Central memory CD4-positive, alpha-beta T cell (primary cell): ENCODE results near the gene SBNO1.
"Not testable (repeated sequence)": the region's sequence is repeated elsewhere in the genome, so short reads cannot be mapped to it uniquely, and the experiment has no call there.

ENCODE experiments used
- DNase-seq: peaks from one replicate; pipeline ENCODE4 v3.0.0; 2022
- total RNA-seq, 3 experiments: gene quantifications; one replicate each; lab custom pipeline; 2026; lab: John Stamatoyannopoulos, UW

SBNO1 gene
- 159 to 228 (median 205) reads per million in 3 experiments for total RNA-seq

DNA sequence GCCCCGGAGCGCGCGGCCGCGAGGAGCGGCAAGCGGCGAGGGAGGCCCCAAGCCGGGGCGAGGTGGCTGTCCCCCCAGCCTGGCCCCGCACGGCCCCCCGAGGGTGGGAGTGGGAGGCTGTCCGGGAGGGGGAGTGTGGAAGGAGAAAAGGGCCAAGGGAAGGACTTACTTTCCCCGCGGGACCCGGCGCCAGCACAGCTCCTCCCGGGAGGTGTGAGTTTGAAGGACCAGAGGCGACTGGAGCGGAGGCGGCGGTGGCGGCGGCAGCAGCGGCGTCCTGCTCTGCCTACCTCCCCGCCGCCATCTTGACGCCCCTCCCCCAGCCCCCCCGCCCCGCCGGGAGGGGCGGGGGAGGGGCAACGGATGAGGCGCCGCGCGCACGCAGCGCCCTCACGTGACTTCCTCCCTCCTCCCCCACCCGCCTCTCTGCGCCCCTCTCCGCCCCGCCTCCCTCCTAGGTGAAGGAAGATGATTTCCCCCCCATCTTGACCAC, at the start of gene SBNO1:
TSS of gene SBNO1 (minus strand) at position 316 of the 493 bp plus-strand sequence. CDS start 14,406 bp downstream, outside the sequence.
- DNase-seq = peak; percentile 91

DNA sequence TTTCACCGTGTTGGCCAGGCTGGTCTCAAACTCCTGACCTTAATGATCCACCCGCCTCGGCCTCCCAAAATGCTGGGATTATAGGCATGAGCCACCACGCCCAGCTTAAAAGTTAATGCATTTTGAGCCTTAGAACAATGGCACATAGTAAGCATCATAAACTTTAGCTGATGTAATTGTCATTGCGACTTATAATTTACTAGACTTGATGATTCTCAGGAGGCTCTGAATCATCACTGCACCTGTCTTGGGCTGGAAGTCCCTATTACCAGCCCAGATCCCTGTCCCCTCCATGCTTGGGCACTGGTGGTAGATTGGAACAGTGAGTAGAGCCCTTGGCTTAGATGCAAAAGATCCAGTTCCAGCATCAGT, 45.4 kb upstream of the SBNO1 start:
- no peak for DNase-seq

DNA sequence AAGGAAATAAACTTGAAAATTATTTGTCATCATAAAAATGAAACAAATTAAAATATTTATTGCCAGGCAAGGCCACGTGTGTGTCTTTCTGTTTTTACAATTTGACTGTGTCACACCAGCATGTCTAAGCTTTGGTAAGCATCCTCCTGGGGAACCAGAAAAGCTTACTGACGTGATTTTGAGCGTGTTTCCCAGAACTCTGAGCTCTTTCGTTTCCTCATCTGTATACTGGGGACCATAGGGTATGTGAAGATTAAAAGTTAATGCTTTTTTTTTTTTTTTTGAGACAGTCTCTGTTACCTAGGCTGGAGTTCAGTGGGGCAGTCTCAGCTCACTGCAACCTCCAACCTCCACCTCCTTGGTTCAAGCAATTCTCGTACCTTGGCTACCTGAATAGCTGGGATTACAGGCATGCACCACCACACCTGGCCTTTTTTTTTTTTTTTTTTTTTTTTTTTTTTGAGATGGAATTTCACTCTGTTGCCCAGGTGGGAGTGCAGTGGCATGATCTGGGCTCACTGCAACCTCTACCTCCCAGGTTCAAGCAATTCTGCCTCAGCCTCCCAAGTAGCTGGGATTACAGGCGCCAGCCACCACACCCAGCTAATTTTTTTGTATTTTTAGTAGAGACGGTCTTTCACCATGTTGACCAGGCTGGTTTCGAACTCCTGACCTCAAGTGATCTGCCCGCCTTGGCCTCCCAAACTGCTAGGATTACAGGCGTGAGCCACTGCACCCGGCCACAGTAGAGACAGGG, 44.8 kb upstream of the SBNO1 start:
- DNase-seq = not testable (repeated sequence)

DNA sequence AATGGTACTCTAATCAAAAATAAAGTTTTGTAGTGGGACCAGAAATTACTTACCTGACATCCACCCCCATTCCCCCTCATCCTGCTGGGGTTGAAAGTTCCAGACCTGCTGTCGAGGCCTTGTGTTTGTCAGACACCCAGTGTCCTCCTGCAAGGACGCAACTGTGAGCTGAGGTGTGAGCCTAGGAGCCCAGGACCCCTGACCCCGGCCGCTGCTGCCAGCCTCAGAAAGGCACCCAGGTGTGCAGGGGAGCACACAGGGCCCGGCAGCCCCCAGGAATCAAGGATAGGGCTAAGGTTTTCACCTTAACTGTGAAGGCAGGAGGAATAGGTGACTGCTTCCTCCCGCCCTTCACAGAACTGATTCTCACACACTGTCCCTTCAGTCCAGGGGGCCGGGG, 44.0 kb upstream of the SBNO1 start:
- not testable (repeated sequence) for DNase-seq

DNA sequence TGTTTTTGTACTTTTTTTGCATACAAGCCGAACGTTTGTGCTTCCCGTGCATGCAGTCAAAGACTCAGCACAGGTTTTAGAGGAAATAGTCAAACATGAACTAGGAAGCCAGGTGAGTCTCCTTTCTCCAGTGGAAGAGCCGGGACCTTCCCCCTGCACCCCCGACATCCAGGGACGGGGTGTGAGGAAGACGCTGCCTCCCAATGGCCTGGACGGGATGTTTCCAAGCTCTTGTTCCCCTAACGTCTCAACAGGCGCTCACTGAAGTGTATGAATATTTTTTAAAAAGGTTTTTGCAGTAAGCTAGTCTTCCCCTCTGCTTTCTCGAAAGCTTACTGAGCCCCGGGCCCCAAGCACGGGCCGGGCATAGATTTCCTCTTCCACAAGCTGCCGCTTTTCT, 43.3 kb upstream of the SBNO1 start:
- not testable (repeated sequence) for DNase-seq

DNA sequence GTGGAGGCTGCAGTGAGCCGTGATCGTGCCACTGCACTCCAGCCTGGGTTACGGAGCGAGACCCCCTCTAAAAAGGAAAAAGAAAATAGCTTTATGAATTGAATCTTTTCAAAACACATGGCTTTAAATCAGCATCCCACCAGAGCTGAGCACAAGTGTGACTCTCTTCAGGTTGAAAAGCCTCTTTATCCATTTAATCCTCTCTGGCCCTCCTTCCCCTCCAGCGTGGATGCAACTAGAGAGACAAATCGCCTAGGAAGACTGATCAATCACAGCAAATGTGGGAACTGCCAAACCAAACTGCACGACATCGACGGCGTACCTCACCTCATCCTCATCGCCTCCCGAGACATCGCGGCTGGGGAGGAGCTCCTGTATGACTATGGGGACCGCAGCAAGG, 42.6 kb upstream of the SBNO1 start:
- DNase-seq = not testable (repeated sequence)

DNA sequence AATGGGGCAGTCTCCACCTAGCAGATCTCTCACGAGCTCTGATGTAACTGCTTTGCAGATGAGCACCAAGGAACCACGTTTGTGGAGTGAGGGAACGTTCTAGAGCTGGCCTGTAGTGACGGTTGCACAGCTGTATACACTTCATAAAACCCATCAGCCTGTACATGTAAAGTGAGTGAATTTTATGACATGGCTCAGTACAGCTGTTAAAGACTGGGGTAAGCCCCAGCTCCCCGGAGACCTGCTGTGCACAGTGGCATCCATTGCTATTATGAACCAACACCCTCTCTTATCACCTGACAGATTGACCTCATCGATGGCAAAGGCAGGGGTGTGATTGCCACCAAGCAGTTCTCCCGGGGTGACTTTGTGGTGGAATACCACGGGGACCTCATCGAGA, 39.9 kb upstream of the SBNO1 start:
- no peak for DNase-seq

DNA sequence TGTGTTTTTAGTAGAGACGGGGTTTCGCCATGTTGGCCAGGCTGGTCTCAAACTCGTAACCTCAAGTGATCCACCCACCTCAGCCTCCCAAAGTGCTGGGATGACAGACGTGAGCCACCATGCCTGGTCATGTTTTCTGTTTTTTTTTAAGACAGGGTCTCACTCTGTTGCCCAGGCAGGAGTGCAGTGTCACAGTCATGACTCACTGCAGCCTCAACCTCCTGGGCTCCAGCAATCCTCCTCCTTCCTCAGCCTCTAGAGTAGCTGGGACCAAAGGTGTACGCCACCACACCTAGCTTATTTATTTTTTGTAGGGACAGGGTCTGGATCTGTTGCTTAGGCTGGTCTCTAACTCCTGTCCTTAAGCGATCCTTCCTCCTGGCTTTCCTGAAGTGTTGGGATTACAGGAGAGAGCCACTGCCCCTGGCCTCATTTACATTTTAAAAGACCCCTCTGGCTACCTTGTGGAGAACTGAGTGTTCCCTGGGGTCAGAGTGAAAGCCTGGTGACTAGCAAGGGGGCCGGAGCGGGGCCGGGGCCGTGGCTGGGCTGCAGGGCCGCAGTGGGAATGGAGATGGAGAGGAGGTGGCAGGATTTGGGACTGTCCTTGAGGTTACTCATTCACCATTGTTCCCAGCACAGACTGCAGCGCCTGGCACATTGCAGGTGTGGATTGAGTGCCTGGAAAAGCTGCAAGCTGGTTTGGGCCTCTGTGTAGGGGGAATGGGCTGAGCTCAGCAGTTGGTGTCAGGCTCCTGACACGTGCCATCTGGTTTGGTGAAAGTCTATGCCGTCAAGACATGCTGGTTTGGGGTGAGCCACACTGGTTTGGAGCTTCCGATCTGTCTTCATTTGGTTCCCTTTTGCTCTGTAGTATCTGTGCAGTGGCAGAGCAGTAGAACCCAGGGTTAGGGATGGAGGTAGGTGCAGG, 37.4 kb upstream of the SBNO1 start:
- no peak for DNase-seq

DNA sequence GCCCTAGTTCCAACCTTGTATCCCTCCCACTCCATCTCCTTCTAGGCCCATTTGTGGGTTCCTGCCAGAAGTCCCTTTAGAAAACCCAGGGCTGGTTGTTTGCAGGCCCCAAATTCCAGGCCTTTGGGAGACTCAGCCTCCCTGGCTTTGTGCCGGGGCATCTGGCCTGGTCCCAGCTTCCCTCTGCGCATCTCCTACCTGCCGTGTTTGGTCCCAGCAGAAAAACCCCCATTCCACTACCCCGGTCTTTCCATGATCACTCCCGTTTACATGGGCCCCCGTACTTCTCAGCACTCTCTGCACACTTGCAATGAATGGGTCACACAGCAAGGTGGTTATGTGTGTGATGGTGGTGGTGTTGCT, 34.6 kb upstream of the SBNO1 start:
- DNase-seq = no peak

DNA sequence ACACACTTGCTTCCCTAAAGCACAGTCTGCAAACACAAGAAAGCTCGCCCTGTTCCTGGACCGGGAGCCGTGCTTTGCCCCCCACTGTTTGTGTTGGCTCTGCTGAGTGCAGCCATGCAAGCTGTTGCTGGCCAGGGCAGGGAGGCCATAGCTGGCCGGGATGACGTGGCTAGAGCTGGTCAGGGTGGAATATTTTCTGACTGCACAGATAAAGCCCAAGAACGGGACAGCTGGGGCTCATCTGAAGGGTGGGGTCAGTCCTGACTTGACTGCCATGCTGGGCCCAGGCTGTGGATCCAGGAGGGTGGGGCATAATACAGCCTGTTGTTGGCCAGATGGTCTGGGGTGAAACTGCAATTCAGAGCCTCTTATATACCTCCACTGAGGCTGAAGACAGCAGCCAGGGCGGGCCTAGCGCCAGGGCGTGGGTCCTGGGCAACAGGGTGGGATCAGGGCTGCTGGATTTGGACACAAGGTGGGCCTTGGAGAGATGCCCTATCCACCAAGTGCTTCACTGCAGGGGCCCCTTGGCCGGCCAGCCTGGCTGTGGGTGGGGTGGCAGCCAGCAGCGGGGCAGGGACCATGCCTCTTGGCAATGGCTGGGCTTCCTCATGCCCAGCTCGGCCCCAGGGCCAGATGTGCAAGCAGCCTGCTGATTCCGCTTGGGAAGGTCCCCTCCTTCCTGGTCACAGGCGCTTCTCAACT, 34.1 kb upstream of the SBNO1 start:
- DNase-seq = no peak

DNA sequence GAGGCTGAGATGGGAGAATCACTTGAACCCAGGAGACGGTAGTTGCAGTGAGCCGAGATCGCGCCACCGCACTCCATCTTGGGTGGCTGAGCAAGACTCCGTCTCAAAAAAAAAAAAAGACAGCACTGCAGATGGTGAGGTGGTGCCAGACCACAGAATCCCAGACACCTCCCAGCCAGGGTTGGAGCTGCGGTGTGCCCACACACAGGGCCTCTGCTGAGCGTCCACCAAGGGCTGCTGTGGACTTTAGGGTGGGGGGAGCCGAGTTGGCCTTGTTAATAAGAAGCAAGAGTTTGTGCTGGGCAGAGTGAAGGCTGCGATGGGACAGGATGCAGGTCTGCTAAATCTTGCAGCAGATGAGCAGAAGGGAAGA, 33.5 kb upstream of the SBNO1 start:
- no peak for DNase-seq

DNA sequence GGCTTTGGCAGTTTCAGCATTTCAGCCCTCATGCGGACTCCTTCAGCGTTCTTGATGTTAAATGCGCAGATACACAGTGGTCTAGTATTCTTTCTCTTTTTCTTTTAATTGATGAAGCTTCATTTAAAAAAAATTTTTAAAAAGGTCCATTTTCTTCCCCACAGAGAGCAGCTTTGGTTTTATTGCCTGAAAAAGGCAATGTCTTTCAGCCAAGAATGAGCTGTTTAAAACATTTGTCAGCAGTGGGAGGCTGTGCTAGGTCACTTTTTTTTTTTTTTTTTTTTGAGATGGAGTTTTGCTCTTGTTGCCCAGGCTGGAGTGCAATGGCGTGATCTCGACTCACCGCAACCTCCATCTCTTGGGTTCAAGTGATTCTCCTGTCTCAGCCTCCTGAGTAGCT, 32.8 kb upstream of the SBNO1 start:
- no peak for DNase-seq

DNA sequence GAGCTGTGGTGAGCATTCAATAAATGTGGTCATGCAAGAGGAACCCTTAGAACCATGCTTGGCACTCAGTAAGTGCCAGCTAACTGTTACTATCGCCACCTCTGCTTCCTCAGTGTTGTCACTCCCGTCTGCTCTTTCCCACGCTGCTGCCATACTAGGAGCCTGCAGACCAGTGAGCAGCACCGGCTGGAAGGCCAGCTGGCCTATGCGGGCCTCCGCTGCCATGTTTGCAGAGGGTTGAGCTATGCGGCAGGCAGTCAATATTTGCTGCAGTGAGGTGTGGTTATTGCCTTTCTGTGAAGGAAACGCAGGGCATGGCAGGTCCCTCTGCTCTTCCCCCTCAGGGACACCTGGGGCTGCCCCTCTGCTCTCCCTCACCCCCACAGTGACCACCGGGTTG, 32.3 kb upstream of the SBNO1 start:
- no peak for DNase-seq

DNA sequence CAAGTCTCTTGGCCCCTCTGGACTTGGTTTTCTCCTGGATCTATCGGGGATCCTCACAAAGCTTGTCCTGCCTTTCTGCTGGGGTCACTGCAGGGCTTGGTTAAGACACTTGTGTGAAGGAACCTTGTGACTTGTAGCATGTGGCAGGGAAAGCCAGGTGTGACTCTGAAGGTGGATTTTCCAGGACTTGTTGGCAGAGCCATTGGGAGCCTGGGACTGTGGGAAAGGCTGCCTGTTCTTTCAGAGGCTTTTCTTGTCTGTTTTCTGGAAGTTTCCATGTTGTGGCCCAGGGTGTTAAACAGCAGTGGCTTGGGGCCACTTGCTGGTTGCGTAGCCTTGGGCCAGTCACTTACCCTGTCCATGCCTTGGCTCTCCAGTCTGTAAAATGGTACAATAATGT, 31.9 kb upstream of the SBNO1 start:
- DNase-seq = no peak

DNA sequence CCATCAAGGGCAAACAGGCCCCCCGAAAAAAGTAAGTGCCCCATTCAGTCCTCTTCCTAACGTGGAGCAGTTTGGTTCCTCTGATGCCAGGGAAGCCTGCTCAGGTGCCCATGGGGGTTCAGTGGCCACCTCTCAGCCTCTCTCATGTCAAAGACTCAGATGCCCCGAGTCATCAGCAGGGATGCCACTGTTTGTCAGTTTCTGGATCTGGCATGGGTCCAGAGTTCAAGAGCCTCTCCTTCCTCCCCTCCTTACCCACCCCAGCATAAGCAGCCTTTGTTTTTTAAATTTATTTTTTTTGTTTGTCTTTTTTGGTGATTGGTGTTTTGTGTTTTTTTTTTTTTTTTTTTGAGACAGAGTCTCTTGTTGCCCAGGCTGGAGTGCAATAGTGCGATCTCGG, 30.6 kb upstream of the SBNO1 start:
- no peak for DNase-seq

DNA sequence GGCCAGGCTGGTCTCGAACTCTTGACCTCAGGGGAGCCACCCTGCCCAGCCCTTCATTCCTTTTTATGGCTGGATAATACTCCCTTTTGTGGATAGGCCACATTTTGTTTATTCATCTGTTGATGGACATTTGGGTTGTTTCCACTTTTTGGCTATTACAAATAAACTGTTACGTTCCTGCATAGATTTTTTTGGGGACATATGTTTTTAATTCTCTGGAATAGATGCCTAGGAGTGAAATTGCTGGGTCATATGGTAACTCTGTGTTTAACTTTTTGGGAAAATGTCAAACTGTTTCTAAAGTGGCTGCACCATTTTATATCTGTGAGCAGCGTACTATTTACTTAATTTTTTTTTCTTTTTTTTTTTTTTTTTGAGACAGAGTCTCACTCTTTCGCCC, 29.1 kb upstream of the SBNO1 start:
- no peak for DNase-seq

DNA sequence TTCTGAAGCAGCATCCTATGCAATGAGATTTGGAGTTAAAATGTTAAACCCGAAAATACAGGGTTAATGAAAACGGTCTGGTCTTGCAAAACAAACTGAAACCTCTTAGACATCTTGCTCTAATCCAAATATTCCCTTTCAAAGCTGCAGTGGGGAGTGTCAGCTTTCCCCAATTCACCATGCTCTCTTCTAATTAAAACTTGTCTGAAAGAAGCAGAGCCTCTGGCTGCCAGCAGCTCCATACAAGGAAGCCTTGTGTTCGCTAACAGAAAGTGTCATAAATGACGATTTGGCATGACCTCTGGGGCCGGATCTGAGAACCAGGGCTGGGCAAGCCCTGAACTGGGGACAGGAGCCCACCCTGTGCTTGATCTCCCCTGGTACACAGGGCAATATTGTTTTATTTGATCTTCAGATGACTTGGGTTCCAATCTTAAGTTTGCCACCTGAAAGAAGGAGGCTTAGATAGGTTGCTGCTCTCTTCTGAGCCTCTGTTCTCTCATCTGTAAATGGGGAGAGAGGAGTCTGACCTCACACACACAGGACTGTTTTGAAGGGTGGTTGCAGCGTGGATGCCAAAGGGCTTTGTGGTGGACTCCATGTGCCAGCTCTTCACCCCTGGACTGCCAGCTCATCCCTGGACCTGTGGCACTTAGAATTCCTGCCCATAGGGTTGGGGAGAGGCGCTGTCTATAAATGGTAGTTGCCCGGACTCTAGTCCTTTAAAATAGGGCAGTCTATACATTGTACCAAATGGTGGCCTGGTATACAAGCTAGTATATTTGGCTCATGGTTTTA, 27.1 kb upstream of the SBNO1 start:
- no peak for DNase-seq

DNA sequence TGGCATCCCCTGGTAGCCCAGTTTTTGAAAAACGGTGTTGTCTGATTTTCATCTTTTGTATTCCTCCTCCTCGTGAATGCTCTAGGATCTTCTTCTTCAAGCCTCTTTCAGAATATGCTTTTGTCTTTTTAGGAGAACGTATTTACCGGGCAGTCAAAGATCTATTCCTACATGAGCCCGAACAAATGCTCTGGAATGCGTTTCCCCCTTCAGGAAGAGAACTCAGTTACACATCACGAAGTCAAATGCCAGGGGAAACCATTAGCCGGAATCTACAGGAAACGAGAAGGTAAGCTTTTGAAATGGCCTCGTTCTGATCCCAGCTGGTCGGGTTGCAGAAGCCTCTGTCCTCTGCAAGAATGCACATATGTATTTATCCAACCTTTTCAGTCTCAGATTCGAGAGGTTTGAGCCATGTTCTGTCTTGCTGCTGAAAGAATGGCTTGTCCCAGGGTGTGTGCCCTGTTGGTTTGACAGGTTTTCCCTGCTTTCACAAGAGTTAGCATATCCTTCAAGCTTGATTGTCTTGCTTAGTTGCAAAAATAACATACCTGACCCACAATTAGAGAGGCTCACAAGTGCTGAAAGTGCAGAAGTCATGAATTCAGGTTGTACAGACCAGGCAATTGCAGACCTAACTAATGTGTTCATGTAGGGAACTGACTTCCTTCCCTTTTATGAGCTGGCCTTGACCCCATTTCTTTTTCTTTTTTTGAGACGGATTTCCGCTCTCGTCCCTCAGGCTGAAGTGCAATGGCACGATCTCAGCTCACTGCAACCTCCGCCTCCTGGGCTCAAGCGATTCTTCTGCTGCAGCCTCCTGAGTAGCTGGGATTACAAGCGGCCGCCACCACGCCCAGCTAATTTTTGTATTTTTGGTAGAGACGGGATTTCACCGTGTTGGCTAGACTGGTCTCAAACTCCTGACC, 26.1 kb upstream of the SBNO1 start:
- peak; percentile 27 for DNase-seq

DNA sequence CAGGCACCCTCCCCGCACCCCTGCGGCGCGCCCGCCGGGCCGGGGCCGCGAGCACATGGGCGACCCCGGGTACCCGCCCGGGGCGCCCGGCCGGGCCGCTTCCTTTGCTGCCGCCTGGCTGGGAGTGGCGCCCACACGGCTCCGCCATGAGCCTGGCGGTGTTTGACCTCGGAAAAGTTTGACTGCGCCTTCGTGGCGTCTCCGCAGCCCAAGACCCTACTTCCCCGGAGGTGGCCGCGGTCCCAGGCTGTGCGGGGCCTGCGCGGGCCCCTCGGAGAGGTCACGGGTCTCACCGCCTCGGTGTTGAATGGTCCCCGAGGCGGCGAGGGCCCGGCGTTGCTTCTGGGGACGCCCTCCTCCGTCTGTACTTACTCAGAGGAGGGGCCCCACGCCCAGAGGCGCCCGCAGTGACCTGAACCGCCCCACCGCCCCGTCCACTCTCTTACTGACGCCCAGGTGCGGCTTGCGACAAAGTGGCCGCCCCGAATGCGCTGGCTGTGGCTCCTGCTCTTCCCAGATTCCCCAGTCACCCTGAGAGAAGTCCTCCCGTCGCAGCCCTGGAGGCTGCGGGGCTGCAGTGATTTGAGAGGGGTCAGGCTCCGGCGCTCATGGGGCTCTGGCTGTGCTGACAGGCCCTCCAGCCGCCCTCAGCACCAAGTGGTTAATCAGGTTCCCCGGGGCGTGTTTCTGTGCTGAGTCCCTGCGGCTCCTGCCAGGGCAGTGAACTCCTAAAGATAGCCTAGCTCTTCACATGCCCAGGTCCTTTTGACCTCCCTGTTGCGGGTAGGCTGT, 25.1 kb upstream of the SBNO1 start:
- no peak for DNase-seq

DNA sequence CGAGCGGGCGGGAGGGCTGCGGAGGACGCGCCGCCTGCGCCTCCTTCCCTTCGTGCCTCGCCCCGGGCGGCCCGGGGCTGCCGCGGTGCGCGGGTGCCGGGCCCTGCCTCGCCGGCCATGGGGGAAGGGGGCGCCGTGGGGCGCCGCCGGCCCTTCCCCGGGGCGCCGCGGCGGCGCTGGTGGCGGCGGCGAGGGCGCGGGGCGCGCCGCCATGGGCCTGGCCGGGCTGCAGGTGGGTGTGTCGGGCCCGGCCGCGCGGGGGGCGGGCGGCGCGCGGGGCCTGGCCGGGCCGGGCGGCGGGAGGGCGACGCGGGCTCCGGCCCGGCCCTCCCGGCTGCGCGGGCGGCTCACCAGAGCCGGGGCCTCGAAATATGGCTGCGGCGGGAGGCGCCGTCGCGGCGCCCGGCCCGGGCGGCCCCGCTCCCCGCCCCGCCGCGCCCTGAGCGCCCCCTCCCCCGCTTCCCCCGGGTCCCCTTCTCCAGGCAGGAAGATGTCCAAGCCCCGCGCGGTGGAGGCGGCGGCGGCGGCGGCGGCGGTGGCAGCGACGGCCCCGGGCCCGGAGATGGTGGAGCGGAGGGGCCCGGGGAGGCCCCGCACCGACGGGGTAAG, 24.4 kb upstream of the SBNO1 start:
- DNase-seq = no peak
